GM21526 (cell line): ENCODE measurements around the gene ASS1.

Experiments
- ATAC-seq: cut with Tn5 transposase; IDR thresholded peaks from one replicate; pipeline ENCODE4 v1.9.1; 2021; ENCODE audit warnings: moderate library complexity; ENCODE audit not compliant: unreplicated experiment, low FRiP score

The ASS1 gene

GRCh38 chr9:130526193-130526853 lies 81.6 kb downstream of the ASS1 start:
- ATAC-seq = no peak

GRCh38 chr9:130526854-130527650 lies 82.3 kb downstream of the ASS1 start:
- no peak for ATAC-seq

- no peak for ATAC-seq
Observed at GRCh38 chr9:130527651-130528310, 83.0 kb downstream of the ASS1 start.

DNA sequence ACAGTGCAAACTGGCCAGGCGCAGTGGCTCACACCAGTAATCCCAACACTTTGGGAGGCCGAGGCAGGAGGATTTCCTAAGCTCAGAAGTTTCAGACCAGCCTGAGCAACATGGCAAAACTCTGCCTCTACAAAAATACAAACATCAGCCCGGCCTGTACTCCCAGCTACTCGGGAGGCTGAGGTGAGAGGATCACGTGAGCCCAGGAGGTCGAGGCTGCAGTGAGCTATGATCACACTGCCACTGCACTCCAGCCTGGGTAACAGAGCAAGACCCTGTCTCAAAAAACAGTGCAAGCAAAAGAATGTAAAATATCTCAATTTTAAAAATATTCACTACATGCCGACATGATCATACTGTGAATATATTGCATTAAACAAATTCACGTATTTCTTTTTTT lies 83.9 kb downstream of the ASS1 start:
- no peak for ATAC-seq

GRCh38 chr9:130530938-130531337 lies 86.2 kb downstream of the ASS1 start:
- no peak for ATAC-seq

DNA sequence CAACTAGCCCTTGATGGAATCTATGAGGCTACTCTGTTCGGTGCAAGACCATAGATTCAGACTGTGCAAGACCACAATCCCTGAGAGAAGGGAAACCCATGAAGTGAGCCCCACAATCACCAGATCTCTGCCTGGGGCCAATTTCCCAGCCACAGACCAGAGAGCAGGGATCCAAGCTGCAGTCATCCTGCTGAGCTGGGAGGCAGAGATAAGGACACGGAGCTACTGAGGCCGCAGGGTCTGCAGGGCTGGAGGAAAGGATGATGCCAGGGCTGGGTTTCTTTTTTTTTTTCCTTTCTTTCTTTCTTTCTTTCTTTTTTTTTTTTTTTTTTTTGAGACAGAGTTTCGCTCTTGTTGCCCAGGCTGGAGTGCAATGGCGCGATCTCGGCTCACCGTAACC lies 86.9 kb downstream of the ASS1 start:
- no peak for ATAC-seq

- no peak for ATAC-seq
Observed at GRCh38 chr9:130532426-130533080, 87.8 kb downstream of the ASS1 start.

GRCh38 chr9:130535818-130536521 lies 91.2 kb downstream of the ASS1 start:
- ATAC-seq = no peak

DNA sequence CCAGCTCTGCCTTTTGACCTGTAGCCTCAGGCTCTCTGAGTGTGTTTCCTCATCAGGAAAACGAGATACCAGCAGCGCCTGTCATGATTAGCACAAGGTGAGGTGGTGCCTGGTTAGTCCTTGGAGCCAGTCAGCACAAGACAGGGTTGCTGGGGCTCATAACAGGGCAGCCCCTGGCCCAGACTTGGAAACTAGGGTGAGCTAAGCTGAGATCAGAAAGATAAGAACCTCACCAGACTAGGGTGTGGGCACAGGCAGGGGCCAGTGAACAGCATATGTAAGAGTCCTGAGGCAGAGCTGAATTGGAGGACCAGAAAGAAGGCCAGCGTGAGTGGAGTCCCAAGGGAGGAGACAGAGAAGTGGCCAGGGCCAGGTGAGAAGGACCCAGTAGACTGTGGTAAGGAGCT lies 91.9 kb downstream of the ASS1 start:
- ATAC-seq = no peak

DNA sequence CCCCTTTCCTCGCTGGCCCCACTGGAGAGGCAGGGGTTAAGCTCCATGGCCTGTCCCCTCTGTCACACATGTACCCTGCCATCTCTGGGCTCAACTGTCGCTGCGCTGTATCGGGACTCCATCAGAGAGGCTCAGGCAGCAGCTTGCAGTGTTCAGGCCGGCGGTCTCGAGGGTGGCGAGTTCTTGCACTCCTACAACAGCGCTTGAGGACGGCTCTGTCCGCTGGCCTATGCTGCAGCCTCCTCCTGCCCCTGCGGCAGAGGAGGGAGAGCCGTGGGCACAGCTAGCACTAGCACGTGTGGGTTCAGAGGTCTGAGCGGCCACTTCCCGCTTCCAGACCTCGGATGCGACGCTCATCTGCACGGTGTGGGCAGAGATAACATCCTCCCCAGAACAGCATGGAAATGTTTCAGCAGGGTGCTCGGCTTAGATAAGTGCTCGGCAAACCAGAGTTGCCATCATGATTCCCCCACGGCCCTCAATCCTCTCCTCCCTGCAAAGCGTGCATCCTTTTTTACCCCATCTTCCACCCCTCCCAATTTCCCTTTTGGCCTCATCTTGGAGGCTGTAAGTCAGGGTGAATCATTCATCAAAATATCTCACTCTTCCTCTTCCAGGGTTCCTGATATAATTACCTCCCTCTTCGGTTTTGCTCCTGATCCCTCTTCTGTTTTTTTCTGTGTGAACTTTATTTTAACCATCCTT lies 92.7 kb downstream of the ASS1 start:
- no peak for ATAC-seq

GRCh38 chr9:130539420-130540223 lies 94.9 kb downstream of the ASS1 start:
- ATAC-seq = no peak

DNA sequence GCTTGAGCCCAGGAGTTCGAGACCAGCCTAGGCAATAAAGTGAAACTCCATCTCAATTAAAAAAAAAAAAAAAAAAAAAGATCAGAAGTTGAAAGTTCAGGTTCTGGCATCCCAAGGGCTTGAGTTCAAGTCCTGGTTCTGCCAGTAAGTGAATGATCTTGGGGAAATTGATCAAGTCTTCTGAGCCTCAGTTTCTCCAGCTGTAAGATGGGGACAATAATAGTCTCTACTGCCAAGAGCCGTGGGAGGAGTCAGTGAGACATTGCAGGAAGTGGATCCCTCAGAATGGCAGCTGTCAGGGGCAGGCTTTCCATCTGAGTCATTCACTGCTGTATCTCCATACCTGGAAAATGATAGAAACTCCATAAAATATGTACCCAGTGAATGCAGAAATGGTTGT lies 96.8 kb downstream of the ASS1 start:
- no peak for ATAC-seq

- no peak for ATAC-seq
Observed at GRCh38 chr9:130542038-130542437, 97.3 kb downstream of the ASS1 start.

GRCh38 chr9:130542457-130543228 lies 97.9 kb downstream of the ASS1 start:
- no peak for ATAC-seq

- ATAC-seq = no peak
Observed at GRCh38 chr9:130543368-130543767, 98.6 kb downstream of the ASS1 start.

GRCh38 chr9:130543859-130544258 lies 99.1 kb downstream of the ASS1 start:
- ATAC-seq = no peak

GRCh38 chr9:130544364-130544763 lies 99.6 kb downstream of the ASS1 start:
- no peak for ATAC-seq

GRCh38 chr9:130548103-130548502 lies 103.3 kb downstream of the ASS1 start:
- no peak for ATAC-seq
